GM12875 (cell line): ENCODE data around the gene CPEB2.

Source experiments
- H3K4me3 ChIP-seq: one replicate; pipeline ENCODE4 v1.5.1; 2011; ENCODE audit warnings: low read depth, low read length, control low read depth
- TF ChIP-seq, protein P1 (sequence below): IDR thresholded peaks from 2 replicates; pipeline ENCODE4 v1.5.1; 2011; ENCODE audit warnings: low read depth, mild to moderate bottlenecking, control low read depth, inconsistent platforms, low read length, moderate library complexity, borderline replicate concordance; ENCODE audit not compliant: insufficient read depth

The CPEB2 gene

DNA sequence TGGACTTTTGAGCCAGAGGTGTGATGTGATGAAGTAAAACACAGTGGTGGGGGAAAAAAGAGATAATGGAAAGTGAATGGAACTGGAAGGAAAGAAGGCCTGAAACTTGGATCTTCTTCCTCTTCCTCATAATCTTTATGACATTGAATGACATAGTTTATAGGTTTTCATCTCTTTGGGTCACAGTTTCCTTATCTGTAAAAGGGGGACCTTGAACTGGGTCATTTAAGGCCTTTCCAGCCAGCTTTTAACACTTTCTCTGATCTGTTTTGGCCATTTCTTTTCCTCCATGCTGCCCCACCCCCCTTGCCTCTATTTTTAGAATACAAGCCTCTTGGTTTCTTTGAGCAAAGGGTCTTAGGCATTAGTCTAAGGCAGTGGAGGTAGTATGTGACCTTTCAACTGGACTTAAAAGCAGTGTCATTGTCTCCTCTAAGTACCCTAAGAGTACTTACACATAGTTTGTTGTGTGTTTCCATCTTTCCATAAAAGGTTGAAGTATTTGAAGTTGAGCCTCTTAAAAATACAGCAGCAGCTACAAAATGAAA, 7.8 kb downstream of the CPEB2 start:
- no peak overlapping the region for H3K4me3 ChIP-seq

DNA sequence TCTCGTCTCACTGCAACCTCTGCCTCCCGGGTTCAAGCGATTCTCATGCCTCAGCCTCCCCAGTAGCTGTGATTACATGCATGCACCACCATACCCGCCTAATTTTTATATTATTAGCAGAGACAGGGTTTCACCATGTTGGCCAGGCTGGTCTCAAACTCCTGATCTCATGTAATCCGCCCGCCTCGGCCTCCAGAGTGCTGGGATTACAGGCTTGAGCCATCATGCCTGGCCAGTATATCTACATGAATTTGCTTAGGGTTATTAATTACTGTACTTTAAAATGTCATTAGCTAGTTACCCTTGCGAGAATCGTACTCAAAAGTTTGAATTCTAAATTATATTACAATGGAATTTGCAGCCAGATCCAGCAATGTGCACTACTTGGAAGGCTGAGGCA, 8.9 kb downstream of the CPEB2 start:
- no peak overlapping the region for H3K4me3 ChIP-seq
- TF ChIP-seq, protein P1, sequence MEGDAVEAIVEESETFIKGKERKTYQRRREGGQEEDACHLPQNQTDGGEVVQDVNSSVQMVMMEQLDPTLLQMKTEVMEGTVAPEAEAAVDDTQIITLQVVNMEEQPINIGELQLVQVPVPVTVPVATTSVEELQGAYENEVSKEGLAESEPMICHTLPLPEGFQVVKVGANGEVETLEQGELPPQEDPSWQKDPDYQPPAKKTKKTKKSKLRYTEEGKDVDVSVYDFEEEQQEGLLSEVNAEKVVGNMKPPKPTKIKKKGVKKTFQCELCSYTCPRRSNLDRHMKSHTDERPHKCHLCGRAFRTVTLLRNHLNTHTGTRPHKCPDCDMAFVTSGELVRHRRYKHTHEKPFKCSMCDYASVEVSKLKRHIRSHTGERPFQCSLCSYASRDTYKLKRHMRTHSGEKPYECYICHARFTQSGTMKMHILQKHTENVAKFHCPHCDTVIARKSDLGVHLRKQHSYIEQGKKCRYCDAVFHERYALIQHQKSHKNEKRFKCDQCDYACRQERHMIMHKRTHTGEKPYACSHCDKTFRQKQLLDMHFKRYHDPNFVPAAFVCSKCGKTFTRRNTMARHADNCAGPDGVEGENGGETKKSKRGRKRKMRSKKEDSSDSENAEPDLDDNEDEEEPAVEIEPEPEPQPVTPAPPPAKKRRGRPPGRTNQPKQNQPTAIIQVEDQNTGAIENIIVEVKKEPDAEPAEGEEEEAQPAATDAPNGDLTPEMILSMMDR: no peak

More for the DNA sequence above, 7.8 kb downstream of the CPEB2 start:
- TF ChIP-seq, protein P1: no peak

DNA sequence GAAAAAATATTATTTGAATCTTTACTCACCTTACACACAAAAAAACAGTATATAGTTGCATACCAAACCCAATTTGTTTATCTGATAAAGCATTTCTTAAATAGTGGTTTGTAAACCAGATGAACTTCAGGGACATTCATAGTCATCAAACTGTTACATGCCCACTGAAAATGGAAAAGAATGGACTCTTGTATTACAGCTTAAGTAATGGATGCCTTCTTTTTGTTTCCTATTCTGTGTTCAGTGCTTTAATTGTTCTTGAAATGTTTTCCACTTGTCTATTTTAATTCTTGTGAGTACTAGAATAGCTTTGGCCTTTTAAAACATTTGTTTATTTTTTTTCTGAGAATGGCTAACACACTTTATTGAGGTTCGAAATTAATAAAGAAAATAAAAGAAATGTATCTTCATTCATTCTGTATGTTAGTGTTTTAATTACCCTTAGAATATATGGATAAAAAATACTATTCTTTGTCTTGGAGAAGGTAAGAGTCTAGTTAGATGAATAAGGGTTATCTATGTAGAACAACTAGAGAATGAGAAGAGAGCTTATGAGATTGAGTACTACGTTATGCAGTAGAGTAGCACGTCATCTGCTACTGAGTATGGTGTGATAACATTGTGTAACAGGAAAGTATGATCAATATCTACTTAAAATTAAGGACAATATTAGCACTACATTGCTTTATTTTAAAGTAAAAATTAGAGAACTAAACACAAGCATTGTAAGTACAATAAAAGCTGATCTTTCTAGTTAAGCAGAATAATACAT, 9.9 kb downstream of the CPEB2 start:
- TF ChIP-seq, protein P1: no peak
- H3K4me3 ChIP-seq: no peak overlapping the region

DNA sequence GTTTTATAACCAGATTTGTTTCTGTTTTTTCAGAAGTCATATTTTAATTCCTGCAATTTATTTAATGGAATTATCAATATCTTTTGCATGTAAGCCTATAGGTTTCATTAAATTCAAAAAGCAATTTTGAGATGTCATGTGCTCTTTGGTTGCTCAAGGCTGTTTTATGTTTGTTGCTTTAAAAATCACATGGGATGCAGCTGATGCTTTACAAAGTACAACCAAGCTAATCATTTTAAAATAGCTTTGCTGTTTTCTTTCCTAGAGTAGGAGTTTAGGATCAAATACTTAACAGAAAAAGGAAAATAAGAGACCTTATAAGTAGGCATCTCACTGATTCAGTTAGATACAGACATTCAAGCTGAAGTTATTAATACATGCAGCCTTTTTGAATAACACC, 11.3 kb downstream of the CPEB2 start:
- no peak overlapping the region for H3K4me3 ChIP-seq
- TF ChIP-seq, protein P1: no peak

DNA sequence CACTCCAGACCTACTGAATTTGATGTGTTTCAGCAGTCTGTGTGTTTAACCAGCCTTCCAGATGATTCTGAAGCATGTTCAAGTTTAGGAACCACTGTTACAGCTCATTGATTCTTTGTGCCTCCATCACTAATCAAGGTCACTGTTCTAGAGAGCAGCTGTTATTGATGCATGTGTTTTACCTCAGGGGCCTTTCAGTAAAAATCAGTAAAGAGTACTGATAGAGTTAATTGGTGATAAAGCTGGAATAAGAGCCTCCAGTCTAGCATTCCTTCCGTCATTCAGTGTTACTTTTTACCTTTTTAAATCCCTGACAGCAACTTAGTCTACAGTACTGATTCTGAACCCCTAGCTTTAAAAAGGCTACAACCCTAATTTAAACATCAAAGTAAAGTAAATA, 12.9 kb downstream of the CPEB2 start:
- TF ChIP-seq, protein P1: no peak
- H3K4me3 ChIP-seq: no peak overlapping the region

DNA sequence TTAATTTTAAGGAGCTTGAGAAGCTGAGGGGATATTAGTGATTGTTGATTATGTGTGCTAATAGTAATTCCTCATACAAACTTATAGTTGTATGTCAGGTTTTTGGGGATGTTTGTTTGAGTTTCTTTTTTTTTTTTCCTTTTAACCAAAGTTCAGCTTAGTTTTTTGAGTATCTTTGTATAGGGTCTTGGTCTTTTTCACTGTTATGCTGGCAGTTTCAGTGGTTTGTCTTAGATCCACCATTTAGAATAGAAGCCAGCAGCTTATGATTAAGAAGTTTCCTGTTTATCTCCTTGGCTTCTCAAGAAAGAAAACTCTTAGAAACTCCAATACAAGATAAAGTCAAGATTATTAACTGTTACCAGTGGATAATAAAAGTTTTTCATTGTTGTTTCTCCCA, 16.1 kb downstream of the CPEB2 start:
- TF ChIP-seq, protein P1: no peak
- no peak overlapping the region for H3K4me3 ChIP-seq
